ENCODE measurements around the gene DGLUCY.
"Not testable (repeated sequence)": the region's sequence is repeated elsewhere in the genome, so short reads cannot be mapped to it uniquely, and the experiment has no call there.

Gene DGLUCY

GRCh38 chr14:91078095-91078737 is 35.7 kb upstream of the DGLUCY start:
- H3K4me3 ChIP-seq = no peak overlapping the region
- no peak for TF ChIP-seq CTCF (IDR thresholded peaks at IDR 0.05)
- DNase-seq (ENCODE audit: low spot score) = no peak
- no peak overlapping the region for H3K27ac ChIP-seq

- TF ChIP-seq CTCF (IDR thresholded peaks at IDR 0.05) = no peak
- DNase-seq (ENCODE audit: low spot score) = no peak
- no peak overlapping the region for H3K27ac ChIP-seq
- H3K4me3 ChIP-seq = no peak overlapping the region
Measured at GRCh38 chr14:91080071-91080470, 33.8 kb upstream of the DGLUCY start.

GRCh38 chr14:91082282-91082681 is 31.6 kb upstream of the DGLUCY start:
- TF ChIP-seq CTCF (IDR thresholded peaks at IDR 0.05) = no peak
- Histone ChIP-seq H3K27ac (no peak overlapping the region), H3K4me3 (no peak overlapping the region)
- no peak for DNase-seq (ENCODE audit: low spot score)

GRCh38 chr14:91084516-91084915 is 29.4 kb upstream of the DGLUCY start:
- no peak for TF ChIP-seq CTCF (IDR thresholded peaks at IDR 0.05)
- DNase-seq (ENCODE audit: low spot score) = no peak
- Histone ChIP-seq H3K4me3 (no peak overlapping the region), H3K27ac (no peak overlapping the region)

GRCh38 chr14:91087470-91087869 is 26.4 kb upstream of the DGLUCY start:
- not testable (repeated sequence) for H3K4me3 ChIP-seq; H3K27ac ChIP-seq; DNase-seq (ENCODE audit: low spot score)

GRCh38 chr14:91088585-91089235 is 25.2 kb upstream of the DGLUCY start:
- H3K27ac ChIP-seq = no peak overlapping the region
- TF ChIP-seq CTCF (IDR thresholded peaks at IDR 0.05) = no peak

GRCh38 chr14:91089958-91090535 is 23.8 kb upstream of the DGLUCY start:
- Histone ChIP-seq H3K27ac (no peak overlapping the region), H3K4me3 (no peak overlapping the region)
- DNase-seq (ENCODE audit: low spot score) = no peak
- no peak for TF ChIP-seq CTCF (IDR thresholded peaks at IDR 0.05)

More at GRCh38 chr14:91088585-91089235, 25.2 kb upstream of the DGLUCY start:
- DNase-seq (ENCODE audit: low spot score) = no peak
- H3K4me3 ChIP-seq = no peak overlapping the region

Measured in coronary artery (tissue), 2 donors.